ENCODE results near the gene TNRC18. TPM values are rescaled to one million over a fixed set of nuclear protein-coding genes. Genes with fewer than 3 reads are reported as not detected.
A peak's percentile ranks its signal among the peaks of the same experiment; 100 is the strongest.

Gene TNRC18
- polyA plus RNA-seq, 1 donor from 2014 or later: 23.6 TPM

DNA sequence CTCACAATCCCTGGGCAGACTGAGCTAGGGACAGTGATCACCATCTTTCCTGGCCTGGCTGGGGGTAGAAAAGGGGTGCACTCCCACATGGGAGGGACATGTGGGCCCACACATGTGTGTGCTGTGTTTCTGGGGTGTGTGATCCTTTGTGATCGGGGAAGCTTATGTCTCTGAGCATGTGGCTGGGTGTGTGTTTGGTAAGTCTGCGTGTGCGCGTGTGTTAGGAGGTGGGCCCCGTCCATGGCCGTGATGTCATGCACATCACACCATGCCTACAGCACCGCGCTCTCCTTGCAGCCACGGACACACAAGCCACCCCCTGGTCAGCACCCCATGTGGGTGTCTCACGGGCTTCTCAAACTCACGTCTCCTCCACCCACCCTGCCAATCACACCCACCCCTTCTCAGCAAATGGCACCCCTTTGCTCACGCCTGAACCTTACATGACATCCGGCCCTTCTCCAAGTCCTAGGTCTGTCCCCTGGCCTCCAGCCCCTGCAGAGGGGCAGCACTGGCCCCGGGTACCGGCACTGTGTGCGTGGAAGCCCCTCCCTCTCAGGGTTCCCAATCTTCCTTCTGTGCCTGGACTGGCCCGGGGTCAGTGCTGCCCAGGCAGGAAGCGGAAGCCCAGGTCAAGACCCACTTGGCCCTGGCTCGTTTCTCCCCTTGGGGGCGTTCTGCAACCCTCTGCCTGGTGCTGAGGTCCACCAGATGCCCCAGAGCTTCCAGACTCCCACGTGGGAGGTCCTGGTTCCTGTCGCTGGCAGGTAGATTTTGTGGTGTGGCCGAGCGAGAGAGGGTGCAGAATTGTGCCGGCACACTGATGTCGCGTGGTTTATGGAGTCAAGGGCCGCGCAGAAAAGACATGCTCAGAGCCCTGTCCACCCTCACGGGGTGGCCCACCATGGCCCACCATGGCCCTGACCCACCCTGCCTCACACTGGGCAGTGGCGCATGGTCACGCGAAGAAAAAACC, 128.3 kb downstream of the TNRC18 start:
- no peaks in the 10 kb centered on the region for H3F3A ChIP-seq (ENCODE audit: insufficient read depth, low read length, poor library complexity, severe bottlenecking)
- TF ChIP-seq TAF1 (IDR thresholded peaks at IDR 0.05; ENCODE audit: low read depth) (no peak), MXI1 (conservative IDR thresholded peaks at IDR 0.05; ENCODE audit: poor library complexity, severe bottlenecking) (no peak), POLR2AphosphoS5 (IDR thresholded peaks at IDR 0.05) (no peak), SMC3 (conservative IDR thresholded peaks at IDR 0.05; ENCODE audit: poor library complexity) (no peak), RAD21 (conservative IDR thresholded peaks at IDR 0.05) (no peak), EZH2 (IDR thresholded peaks at IDR 0.05; ENCODE audit: borderline replicate concordance, insufficient read depth, low read length, poor library complexity, severe bottlenecking) (no peak), EP300 (conservative IDR thresholded peaks at IDR 0.05; ENCODE audit: poor library complexity, severe bottlenecking) (no peak)
- TF ChIP-seq, protein P1, sequence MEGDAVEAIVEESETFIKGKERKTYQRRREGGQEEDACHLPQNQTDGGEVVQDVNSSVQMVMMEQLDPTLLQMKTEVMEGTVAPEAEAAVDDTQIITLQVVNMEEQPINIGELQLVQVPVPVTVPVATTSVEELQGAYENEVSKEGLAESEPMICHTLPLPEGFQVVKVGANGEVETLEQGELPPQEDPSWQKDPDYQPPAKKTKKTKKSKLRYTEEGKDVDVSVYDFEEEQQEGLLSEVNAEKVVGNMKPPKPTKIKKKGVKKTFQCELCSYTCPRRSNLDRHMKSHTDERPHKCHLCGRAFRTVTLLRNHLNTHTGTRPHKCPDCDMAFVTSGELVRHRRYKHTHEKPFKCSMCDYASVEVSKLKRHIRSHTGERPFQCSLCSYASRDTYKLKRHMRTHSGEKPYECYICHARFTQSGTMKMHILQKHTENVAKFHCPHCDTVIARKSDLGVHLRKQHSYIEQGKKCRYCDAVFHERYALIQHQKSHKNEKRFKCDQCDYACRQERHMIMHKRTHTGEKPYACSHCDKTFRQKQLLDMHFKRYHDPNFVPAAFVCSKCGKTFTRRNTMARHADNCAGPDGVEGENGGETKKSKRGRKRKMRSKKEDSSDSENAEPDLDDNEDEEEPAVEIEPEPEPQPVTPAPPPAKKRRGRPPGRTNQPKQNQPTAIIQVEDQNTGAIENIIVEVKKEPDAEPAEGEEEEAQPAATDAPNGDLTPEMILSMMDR (IDR thresholded peaks at IDR 0.05; ENCODE audit: poor library complexity, severe bottlenecking): no peak
- TF ChIP-seq, protein P2, sequence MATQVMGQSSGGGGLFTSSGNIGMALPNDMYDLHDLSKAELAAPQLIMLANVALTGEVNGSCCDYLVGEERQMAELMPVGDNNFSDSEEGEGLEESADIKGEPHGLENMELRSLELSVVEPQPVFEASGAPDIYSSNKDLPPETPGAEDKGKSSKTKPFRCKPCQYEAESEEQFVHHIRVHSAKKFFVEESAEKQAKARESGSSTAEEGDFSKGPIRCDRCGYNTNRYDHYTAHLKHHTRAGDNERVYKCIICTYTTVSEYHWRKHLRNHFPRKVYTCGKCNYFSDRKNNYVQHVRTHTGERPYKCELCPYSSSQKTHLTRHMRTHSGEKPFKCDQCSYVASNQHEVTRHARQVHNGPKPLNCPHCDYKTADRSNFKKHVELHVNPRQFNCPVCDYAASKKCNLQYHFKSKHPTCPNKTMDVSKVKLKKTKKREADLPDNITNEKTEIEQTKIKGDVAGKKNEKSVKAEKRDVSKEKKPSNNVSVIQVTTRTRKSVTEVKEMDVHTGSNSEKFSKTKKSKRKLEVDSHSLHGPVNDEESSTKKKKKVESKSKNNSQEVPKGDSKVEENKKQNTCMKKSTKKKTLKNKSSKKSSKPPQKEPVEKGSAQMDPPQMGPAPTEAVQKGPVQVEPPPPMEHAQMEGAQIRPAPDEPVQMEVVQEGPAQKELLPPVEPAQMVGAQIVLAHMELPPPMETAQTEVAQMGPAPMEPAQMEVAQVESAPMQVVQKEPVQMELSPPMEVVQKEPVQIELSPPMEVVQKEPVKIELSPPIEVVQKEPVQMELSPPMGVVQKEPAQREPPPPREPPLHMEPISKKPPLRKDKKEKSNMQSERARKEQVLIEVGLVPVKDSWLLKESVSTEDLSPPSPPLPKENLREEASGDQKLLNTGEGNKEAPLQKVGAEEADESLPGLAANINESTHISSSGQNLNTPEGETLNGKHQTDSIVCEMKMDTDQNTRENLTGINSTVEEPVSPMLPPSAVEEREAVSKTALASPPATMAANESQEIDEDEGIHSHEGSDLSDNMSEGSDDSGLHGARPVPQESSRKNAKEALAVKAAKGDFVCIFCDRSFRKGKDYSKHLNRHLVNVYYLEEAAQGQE (IDR thresholded peaks at IDR 0.05; ENCODE audit: borderline replicate concordance): no peak
- no peak overlapping the region for H2AFZ ChIP-seq (ENCODE audit: low read depth, low read length)
- H3K9me3 ChIP-seq (ENCODE audit: low read length): no peaks in the 10 kb centered on the region
- H3K27ac ChIP-seq (ENCODE audit: low read length): peak overlapping the region; percentile 56
- H3K9me2 ChIP-seq (ENCODE audit: insufficient read depth, low read length): no peaks in the 10 kb centered on the region
- no peak overlapping the region for H3K4me3 ChIP-seq (ENCODE audit: low read length)
- H4K20me1 ChIP-seq (ENCODE audit: insufficient read depth): no peaks in the 10 kb centered on the region
- no peak overlapping the region for H3K4me2 ChIP-seq (ENCODE audit: low read length)
- peak overlapping the region; percentile 9 for H3K9ac ChIP-seq (ENCODE audit: low read length)
- no peaks in the 10 kb centered on the region for H3K27me3 ChIP-seq (ENCODE audit: insufficient read depth, low read depth, low read length)
- no peaks in the 10 kb centered on the region for H3K36me3 ChIP-seq (ENCODE audit: insufficient read depth, low read length)
- no peaks in the 10 kb centered on the region for H3K79me2 ChIP-seq (replicated peaks; ENCODE audit: insufficient read depth, low read length)

DNA sequence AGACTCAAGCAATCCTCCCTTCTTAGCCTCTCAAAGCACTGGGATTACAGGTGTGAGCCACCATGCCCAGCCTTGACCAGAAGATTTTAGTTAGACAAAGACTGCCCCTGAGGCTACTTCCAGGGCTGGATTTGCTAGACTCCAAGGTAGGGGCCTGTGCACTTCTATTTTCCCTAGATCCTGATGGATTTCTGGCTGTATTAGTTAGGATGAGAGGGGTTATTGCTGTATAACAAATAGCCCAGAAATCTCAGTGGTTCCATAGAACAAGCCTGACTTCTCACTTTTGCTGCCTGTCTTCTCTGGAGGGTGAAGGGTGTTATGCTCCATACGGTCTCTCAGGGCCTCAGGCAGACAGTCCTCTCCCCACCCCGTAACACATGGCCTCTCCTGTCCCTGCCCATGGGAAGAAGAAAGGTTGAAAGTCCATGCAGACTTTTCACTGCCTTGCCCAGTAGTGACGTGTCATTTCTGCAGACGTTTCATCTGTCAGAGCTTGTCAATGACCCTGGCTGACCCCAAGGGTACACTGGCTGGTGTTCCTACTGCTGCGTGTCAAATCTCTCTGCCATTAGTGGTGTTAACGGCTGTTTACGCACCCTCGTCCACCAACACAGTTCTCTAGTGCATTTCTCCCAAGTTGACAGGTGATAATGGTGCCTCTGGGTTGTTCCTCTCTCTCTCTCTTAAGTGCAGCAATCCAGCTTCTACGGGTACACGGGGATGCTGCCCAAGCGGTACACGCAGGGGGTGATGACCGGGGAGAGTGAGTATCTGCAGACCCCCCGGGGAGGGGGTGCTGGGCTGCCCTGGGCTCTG, 129.3 kb downstream of the TNRC18 start:
- no peaks in the 10 kb centered on the region for H3F3A ChIP-seq (ENCODE audit: insufficient read depth, low read length, poor library complexity, severe bottlenecking)
- no peak overlapping the region for H2AFZ ChIP-seq (ENCODE audit: low read depth, low read length)
- H3K9ac ChIP-seq (ENCODE audit: low read length): no peak overlapping the region
- TF ChIP-seq TAF1 (IDR thresholded peaks at IDR 0.05; ENCODE audit: low read depth) (no peak), EP300 (conservative IDR thresholded peaks at IDR 0.05; ENCODE audit: poor library complexity, severe bottlenecking) (peak; percentile 62), RAD21 (conservative IDR thresholded peaks at IDR 0.05) (no peak), POLR2AphosphoS5 (IDR thresholded peaks at IDR 0.05) (peak; percentile 82), SMC3 (conservative IDR thresholded peaks at IDR 0.05; ENCODE audit: poor library complexity) (no peak), EZH2 (IDR thresholded peaks at IDR 0.05; ENCODE audit: borderline replicate concordance, insufficient read depth, low read length, poor library complexity, severe bottlenecking) (no peak)
- TF ChIP-seq, protein P1 (IDR thresholded peaks at IDR 0.05; ENCODE audit: poor library complexity, severe bottlenecking): no peak
- TF ChIP-seq, protein P2 (IDR thresholded peaks at IDR 0.05; ENCODE audit: borderline replicate concordance): peak; percentile 19
- H3K79me2 ChIP-seq (replicated peaks; ENCODE audit: insufficient read depth, low read length): no peaks in the 10 kb centered on the region
- H3K9me3 ChIP-seq (ENCODE audit: low read length): no peaks in the 10 kb centered on the region
- H3K4me3 ChIP-seq (ENCODE audit: low read length): no peak overlapping the region
- H3K9me2 ChIP-seq (ENCODE audit: insufficient read depth, low read length): no peaks in the 10 kb centered on the region
- H4K20me1 ChIP-seq (ENCODE audit: insufficient read depth): no peaks in the 10 kb centered on the region
- no peaks in the 10 kb centered on the region for H3K36me3 ChIP-seq (ENCODE audit: insufficient read depth, low read length)
- H3K27ac ChIP-seq (ENCODE audit: low read length): peak overlapping the region; percentile 56
- H3K4me2 ChIP-seq (ENCODE audit: low read length): no peak overlapping the region
- no peaks in the 10 kb centered on the region for H3K27me3 ChIP-seq (ENCODE audit: insufficient read depth, low read depth, low read length)
